DMS79 (cell line): ENCODE measurements around the gene C1QTNF3.
A peak's percentile ranks its signal among the peaks of the same experiment; 100 is the strongest.
"Not testable (repeated sequence)": the region's sequence is repeated elsewhere in the genome, so short reads cannot be mapped to it uniquely, and the experiment has no call there.

Experiments
- DNase-seq: peaks from one replicate; lab custom pipeline; 2025; lab: John Stamatoyannopoulos, UW

The C1QTNF3 gene

GRCh38 chr5:34051374-34051980, 8.5 kb upstream of the C1QTNF3 start:
- no peak for DNase-seq

- no peak for DNase-seq
Measured at GRCh38 chr5:34047774-34048572, 5.0 kb upstream of the C1QTNF3 start.

GRCh38 chr5:34047143-34047542, 4.1 kb upstream of the C1QTNF3 start:
- no peak for DNase-seq

DNA sequence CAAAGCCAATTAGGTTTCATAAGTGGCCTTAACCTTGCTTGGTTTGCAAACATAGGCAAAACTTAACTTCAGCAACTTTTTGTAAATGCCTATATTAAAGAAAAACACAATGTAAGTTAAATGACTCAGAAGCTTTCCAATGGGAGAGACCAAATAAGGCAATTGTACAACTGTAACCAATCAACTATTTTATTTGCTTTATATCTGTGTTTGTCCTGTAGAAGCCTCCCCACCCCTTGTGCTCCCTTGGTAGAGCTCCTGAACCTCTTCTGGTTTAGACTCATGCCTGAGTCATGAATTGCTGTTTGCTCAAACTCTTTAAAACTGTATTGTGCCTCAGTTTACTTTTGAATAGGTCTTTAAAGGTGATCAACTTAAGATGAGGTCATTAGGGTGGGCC, 3.0 kb upstream of the C1QTNF3 start:
- no peak for DNase-seq

- no peak for DNase-seq
Measured at GRCh38 chr5:34045023-34045422, 2.0 kb upstream of the C1QTNF3 start.

- no peak for DNase-seq
Measured at GRCh38 chr5:34042321-34042720, 692 bp downstream of the C1QTNF3 start.

- DNase-seq = no peak
Measured at GRCh38 chr5:34041247-34041972, 1.6 kb downstream of the C1QTNF3 start.

- DNase-seq = no peak
Measured at GRCh38 chr5:34040472-34040871, 2.5 kb downstream of the C1QTNF3 start.

- no peak for DNase-seq
Measured at GRCh38 chr5:34039398-34040157, 3.4 kb downstream of the C1QTNF3 start.

DNA sequence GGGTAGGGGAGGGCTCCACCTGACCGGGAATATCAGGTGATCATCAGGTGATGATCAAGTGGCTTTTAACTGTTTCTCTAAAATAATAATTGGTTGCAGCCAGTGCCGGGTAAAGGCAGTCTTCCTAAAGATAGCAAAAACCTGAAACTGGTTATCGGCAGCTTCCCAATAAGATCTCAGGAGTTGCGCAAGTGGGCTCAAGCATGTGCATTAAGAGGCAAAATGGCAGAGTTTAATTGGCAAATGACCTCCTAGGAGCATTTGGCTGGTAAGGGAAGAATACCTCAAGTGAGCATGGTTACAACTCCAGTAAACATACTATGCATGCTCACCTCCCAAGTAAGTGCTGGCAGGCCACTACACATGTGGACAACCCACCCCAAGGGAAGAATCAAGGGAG, 4.2 kb downstream of the C1QTNF3 start:
- no peak for DNase-seq

DNA sequence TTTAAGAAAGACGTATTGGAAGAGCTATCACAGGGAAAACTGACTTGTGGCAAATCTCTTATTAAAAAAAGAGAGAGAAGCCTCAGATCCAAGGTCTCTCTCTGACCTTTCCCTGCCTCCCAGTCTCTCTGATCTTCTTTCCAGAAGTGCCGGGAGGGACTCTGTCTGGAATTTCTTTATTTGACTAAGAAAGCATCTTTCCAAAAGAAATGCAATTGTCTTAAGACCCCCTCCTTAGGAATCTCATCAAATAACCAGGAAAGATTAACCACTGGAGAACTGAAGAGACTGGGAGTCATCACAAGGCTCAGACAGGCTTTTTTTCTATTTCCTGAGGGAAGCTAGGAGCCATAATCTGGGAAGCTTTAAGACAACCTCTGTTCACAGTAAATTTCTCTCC, 4.6 kb downstream of the C1QTNF3 start:
- no peak for DNase-seq

- DNase-seq = peak; percentile 11
Measured at GRCh38 chr5:34037726-34038125, 5.3 kb downstream of the C1QTNF3 start.

DNA sequence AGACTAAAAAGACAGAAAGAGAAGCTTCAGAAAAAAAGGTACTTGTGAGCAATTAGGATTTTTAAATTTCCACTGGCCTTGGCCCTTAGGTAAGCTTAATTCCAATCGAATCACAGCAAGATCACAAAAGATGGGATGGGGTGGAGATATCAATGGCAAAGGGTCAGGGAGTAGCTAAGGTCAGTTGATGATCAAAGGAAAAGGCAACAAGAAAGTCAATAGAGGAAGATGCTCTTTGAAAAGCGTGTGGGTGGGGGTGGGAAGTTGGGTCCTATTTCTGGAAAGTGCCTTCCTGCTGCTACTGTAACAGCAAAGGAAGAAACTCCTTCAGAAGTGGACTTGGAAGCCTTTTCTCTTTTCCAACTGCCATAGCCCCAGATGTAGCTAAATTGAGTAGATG, 7.3 kb downstream of the C1QTNF3 start:
- DNase-seq = no peak

- DNase-seq = no peak
Measured at GRCh38 chr5:34034534-34035327, 8.3 kb downstream of the C1QTNF3 start.

GRCh38 chr5:34031966-34032365, 11.0 kb downstream of the C1QTNF3 start:
- no peak for DNase-seq

DNA sequence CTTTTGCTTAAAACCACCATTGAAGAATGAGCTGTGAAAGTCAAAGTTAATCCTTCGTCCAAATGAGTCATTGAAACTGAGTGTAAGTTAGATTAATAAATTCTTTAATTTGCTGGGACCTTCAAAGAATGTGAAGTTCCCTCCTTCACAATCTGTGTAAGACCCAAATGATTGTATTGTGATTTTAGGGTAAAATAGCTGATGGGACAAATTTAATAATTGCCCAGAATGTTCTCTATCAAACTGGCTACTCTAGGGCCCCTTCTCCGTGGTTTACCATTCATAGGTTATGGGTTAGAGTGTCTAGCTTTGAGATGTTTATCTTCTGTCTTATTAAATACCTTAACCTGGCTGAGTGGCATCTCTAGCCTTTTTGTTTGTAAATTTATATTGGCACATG, 11.9 kb downstream of the C1QTNF3 start:
- DNase-seq = no peak

DNA sequence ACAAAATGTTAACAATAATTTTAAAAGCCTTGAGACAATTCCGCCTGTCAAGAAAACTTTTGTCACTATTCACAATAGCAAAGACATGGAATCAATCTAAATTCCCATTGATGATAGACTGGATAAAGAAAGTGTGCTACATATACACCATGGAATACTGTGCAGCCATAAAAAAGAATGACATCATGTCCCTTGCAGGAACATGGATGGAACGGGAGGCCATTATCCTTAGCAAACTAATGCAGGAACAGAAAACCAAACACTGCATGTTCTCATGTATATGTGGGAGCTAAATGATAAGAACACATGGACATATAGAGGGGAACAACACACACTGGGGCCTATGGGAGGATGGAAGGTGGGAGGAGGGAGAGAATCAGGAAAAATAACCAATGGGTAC, 12.4 kb downstream of the C1QTNF3 start:
- DNase-seq = not testable (repeated sequence)

DNA sequence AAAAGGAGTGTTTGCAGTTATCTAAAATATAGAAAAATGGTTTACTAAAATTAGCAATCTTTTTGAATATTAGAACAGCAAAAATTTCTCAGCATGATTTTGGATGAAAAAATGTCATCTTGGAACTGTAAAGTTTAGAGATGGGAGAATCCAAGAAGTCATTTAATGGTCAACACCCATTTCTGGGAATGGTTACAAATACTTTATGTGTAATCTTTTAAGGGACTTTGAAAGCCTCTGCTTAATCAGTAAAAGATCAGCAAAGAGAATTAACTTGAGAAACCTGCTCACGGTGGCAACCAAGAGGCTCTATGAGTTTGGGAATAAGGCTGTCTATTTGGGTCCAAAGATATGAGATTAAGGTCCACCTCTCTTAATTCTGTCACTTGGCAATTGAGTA, 13.0 kb downstream of the C1QTNF3 start:
- DNase-seq = no peak

DNA sequence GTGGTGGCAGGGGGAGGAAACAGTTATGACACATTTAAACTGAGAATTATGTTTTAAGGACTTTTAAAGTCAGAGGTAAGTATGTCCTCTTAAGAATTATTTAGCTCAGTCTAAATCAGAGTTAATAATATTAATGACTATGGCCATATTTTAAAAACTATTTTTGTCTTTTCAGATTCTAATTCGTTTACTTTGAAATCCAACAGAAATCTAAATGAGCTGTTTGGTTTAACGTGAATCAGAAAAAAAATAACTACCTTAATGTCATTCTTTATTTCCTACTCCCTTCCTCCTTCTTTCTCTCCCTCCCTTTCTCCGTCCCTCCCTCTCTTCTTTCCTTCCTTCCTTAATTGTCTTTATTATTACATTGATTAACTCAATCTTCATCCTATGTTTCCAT, 14.7 kb downstream of the C1QTNF3 start:
- DNase-seq = no peak

DNA sequence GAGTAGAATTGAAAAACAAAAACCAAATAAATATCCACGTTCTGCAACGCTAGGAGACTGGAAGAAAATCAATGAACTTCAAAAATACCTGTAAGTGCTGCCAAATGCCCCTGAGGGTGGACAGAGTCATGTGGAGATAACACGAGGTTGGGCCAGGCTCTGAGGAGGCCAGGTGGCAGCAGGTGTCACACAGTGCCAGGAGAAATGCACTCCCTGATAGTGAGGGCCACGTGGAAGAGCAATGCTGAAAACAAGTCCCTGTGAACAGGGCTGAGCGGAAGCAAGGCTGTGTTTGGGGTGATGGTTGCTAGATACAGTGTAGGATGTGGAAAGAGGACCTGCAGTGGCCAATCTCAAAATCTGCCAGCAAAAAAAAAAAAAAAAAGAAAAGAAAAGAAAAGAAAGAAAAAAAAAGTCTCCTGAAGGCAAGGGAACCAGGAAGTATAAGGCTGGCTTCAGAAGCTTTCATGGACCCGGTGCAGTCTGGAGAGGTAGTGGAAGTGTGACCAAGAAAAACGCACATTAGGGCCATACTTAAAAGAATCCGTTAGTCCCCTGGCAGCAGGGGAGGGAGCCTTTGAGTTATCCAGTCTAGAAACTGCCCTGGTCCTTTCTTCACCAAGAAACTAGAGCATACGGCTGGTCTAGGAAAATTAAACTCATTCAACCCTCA, 16.8 kb downstream of the C1QTNF3 start:
- DNase-seq = no peak

GRCh38 chr5:34022121-34022705, 20.8 kb downstream of the C1QTNF3 start:
- DNase-seq = no peak
